SK-N-SH (cell line): ENCODE data around the gene NRGN.

Experiments
- CHD2 ChIP-seq: fragments of 150-350 bp; IDR thresholded peaks from 2 replicates; pipeline ENCODE4 v1.6.1; 2018; ENCODE audit warnings: low read length; ENCODE audit not compliant: partially characterized antibody
- CTCF ChIP-seq: fragments of 200-600 bp; sonication (generic); IDR thresholded peaks from 2 replicates; pipeline ENCODE4 v1.6.1; 2017; ENCODE audit warnings: antibody characterized with exemption, mild to moderate bottlenecking, moderate library complexity
- EP300 ChIP-seq, 2 experiments: IDR thresholded peaks; 2 replicates each; pipeline versions ENCODE4 v1.4.0 to v1.6.1; 2012; ENCODE audit warnings: borderline replicate concordance in 1 of 2, low read depth in 1 of 2, low read length in 1 of 2
- EZH2phosphoT487 ChIP-seq: fragments of 200-600 bp; sonication (generic); IDR thresholded peaks from 2 replicates; pipeline ENCODE4 v1.6.1; 2017; ENCODE audit warnings: low read depth, mixed run types, mild to moderate bottlenecking, antibody characterized with exemption, moderate library complexity, borderline replicate concordance
- FOXJ3 ChIP-seq: sonication (generic); formaldehyde crosslinking; IDR thresholded peaks from 2 replicates; pipeline ENCODE4 v1.5.1; 2020; ENCODE audit warnings: mild to moderate bottlenecking, missing genetic modification reagents
- JUND ChIP-seq: IDR thresholded peaks from 2 replicates; pipeline ENCODE4 v1.4.0; 2012
- POLR2AphosphoS5 ChIP-seq: IDR thresholded peaks from 2 replicates; pipeline ENCODE4 v1.6.1; 2012; ENCODE audit warnings: low read depth, low read length
- RCOR1 ChIP-seq: fragments of 150-350 bp; IDR thresholded peaks from 2 replicates; pipeline ENCODE4 v1.6.1; 2017; ENCODE audit warnings: antibody characterized with exemption, low read length
- REST ChIP-seq: IDR thresholded peaks from 2 replicates; pipeline ENCODE4 v1.6.1; 2012; ENCODE audit warnings: mild to moderate bottlenecking, low read depth, low read length, moderate library complexity

GRCh38 chr11:124748481-124749343 lies 9.0 kb downstream of the NRGN start:
- TF ChIP-seq CTCF (no peak), JUND (no peak), EP300 (IDR thresholded peaks at IDR 0.05; ENCODE audit: borderline replicate concordance in 1 of 2, low read depth in 1 of 2, low read length in 1 of 2) (no peak), FOXJ3 (CRISPR knock-in tag) (no peak), POLR2AphosphoS5 (no peak), EZH2phosphoT487 (no peak), CHD2 (no peak), REST (no peak), RCOR1 (no peak)
